ENCODE results near the gene OR1D5.
"Not testable (repeated sequence)": the region's sequence is repeated elsewhere in the genome, so short reads cannot be mapped to it uniquely, and the experiment has no call there.

OR1D5 gene

DNA sequence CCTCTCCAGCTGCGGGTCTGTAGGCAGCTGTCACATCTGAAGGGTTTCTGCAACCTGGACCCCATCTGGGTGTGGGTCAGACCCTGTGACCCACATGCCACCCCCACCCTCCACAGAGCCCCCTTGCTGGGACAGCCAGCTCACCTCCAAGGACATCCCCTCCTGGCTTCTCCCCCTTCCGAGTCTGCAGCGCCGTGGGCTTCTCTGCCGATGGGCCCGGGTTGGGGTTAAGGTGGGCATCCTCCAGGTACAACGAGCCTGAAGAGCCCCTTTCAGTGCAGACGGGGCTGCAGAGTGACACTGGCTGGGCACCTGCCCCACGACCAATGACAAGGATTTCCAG lies 28.9 kb downstream of the OR1D5 start:
- TF ChIP-seq CTCF (IDR thresholded peaks at IDR 0.05; ENCODE audit: extremely low read depth, missing control alignments) = no peak
- no peak for DNase-seq (ENCODE audit: low spot score)

DNA sequence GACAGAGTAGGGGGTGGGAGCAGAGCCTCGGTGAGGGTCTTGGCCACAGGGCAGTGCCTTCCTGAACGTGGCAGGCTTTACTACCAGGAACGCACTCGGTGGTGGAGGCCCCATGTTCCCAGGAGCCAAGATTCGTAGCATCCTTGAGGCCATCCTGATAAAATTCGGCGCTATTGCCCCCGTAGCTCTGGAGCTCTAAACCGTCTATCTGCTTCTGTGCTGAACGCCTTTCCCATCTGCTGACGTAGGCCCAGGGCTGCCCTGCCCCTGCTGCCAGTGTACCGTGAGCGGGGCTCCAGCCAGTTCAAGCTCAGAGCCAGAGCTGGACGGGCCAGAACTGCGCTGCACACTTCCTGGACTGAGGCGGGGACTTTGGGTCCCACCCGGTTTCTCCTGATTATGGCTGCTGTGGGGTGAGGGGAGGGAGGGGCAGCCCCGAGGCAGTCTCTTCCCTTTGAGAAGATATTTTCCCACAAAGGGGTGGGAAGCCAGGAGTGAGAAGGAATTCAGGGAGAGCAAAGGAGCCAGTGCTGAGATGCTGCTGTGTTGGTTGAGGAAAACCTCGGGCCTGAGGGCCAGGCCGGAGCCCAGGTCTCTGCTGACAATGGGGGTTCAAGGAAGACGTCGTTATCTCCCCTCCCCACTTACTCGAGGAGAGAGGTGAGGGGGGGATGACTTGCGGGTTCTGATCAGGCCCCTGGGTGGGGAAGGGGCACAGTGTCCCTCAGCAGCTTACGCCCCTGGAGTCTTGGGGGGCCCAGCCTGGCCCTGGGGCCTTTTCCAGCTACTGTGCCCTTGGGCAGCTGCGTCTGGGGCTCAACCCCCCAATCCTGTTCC lies 29.4 kb downstream of the OR1D5 start:
- no peak for TF ChIP-seq CTCF (IDR thresholded peaks at IDR 0.05; ENCODE audit: extremely low read depth, missing control alignments)
- DNase-seq (ENCODE audit: low spot score) = no peak

DNA sequence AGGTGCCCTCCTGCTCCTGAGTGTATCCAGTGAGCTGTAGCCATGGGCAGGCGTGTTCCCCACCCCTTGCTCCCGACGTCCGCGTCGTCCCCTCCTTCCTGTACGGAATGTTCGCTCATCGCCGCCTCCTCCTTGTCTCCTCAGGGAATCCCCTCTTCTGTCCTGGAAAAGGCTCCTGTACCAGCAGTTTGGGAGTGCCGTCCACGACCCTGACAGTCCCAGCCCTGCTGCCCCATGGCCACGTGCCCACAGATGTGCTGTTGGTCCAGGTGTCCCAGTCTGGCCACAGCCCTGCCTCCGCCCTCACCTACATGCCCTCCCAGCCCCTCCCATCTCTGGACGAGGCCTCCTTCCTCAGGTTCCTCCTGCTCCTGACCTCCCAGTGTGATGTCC lies 30.2 kb downstream of the OR1D5 start:
- no peak for DNase-seq (ENCODE audit: low spot score)
- no peak for TF ChIP-seq CTCF (IDR thresholded peaks at IDR 0.05; ENCODE audit: extremely low read depth, missing control alignments)

DNA sequence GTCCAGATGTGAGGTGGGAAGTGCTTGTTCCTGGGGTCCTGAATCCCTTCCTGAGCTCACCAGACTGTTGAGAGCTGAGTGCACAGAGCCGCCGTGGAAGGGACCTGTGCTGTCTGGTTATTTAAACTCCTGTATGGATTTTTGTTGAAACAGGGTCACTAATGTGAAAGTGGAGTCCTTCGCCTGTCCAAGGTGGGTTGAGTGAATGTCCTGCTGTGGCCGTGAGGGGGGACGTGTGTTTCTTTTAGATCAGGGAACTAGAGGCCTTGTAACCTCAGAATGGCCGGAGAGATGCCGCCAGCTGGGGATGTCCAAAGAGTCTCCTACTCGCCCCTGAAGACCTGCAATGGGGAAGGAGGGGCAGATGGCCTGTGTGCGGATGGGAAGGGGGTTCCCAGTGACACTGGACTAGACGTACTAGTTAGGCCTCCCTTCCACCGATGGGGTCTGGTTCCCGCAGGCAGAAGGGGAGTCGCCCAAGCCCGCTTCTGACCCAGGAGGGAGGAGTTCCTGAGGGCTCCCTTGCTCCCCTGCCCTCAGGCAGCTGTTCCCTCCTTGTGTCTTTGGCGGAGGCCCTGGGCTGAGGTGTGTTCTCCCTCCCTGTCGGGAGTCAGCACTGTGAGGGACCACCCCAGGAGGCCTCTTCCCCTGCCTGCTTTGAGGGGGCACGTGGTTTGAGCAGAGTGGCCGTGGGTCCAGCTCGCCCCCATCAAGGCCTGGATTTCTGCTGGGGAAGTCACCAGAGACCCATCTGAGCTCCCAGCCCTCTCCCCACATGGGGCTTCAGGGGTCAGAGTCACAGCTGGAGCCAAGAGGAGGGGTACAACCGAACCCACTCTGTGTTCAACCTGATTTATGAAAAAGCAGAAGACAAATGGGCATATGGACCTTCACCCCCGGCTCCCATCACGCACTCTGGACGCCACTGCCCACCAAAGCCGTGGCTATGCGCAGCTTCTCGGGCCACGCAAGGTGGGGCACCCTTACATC lies 30.9 kb downstream of the OR1D5 start:
- DNase-seq (ENCODE audit: low spot score) = no peak
- no peak for TF ChIP-seq CTCF (IDR thresholded peaks at IDR 0.05; ENCODE audit: extremely low read depth, missing control alignments)

DNA sequence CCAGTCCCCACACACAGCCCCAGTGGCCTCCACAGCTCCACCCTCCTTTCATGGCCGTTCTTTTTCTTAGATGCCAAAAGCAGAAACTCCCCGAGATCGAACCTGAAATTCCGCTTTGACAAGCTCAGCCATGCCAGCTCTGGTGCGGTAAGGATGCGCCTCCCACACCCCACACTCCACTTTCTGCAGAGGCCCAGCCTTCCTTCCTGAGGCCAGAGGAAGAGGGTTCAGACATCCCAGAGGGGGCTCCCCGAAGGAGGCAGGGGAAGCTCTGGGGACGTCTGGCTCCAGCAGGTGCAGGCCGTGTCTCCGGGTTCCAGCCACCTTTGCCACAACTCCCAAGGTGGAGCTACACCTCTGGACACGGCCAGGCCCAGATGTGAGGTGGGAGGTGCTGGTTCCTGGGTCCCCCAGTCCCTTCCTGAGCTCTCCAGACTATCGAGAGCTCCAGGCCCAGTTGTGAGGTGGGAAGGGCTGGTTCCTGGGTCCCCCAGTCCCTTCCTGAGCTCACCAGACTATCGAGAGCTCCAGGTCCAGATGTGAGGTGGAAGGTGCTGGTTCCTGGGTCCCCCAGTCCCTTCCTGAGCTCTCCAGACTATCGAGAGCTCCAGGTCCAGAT lies 32.4 kb downstream of the OR1D5 start:
- not testable (repeated sequence) for DNase-seq (ENCODE audit: low spot score)

DNA sequence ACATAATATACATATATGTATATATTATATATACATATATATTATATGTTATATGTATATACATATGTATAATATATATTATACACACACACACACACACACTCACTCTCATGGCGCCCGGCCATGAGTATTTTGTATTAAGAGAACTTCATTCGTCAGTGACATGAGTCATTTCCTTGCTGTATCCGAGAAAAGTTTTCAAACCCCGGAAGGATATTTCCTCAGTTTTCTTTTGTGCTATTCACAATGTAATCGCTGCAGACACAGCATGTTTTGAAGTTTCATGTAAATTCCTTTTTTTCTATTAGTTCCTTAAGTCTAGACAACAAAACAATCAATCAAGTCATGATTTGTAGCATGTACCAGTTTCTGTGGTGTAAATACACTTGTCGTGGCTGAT lies 33.3 kb downstream of the OR1D5 start:
- DNase-seq (ENCODE audit: low spot score) = no peak

More for the DNA sequence above, 33.3 kb downstream of the OR1D5 start:
- no peak for TF ChIP-seq CTCF (IDR thresholded peaks at IDR 0.05; ENCODE audit: extremely low read depth, missing control alignments)
